ENCODE measurements around the gene ATP9A. TPM values are rescaled to one million over a fixed set of nuclear protein-coding genes. Genes with fewer than 3 reads are reported as not detected.

Gene ATP9A
- total RNA-seq, 4 donors from 2014 or later: 36.1 to 47.4 (median 38.1) TPM

Other genes with a start within 250 kb of the ATP9A start
- gene NFATC2, start 225.7 kb downstream of the ATP9A start, total RNA-seq: 10 to 100 TPM in 1 of 4 donors, 1 to 10 TPM in 3; 6.0 to 11.5 (median 7.7) TPM
- 1 to 10 TPM in 1 of 4 donors, under 1 TPM in 3; 0.39 to 1.2 (median 0.54) TPM for gene SALL4, start 34.1 kb upstream of the ATP9A start, total RNA-seq

All from tibial nerve (tissue), 4 donors.